Cerebellar nuclear complex (tissue), 1 donor: ENCODE results near the gene OR52E8.

Source experiments
- DNase-seq, 2 experiments: peaks; one replicate each; lab custom pipeline; 2025; lab: John Stamatoyannopoulos, UW

The OR52E8 gene

GRCh38 chr11:5807580-5807979 lies 49.9 kb downstream of the OR52E8 start:
- DNase-seq, result no peak
